MM.1S (cell line): ENCODE measurements around the gene TBC1D5.

Source experiments
- EZH2 ChIP-seq: fragments of 300-600 bp; sonication (generic); optimal IDR thresholded peaks from 2 replicates; pipeline ENCODE3; 2017; ENCODE audit warnings: low read depth, mild to moderate bottlenecking, antibody characterized with exemption, low read length, mixed read lengths
- EZH2phosphoT487 ChIP-seq: fragments of 300-600 bp; sonication (generic); IDR thresholded peaks from 2 replicates; pipeline ENCODE4 v1.6.1; 2018; ENCODE audit warnings: antibody characterized with exemption, low read length
- TF ChIP-seq, protein P1 (sequence below): fragments of 300-600 bp; sonication (generic); IDR thresholded peaks from 2 replicates; pipeline ENCODE4 v1.5.1; 2016; ENCODE audit warnings: antibody characterized with exemption, low read length, mixed read lengths

DNA sequence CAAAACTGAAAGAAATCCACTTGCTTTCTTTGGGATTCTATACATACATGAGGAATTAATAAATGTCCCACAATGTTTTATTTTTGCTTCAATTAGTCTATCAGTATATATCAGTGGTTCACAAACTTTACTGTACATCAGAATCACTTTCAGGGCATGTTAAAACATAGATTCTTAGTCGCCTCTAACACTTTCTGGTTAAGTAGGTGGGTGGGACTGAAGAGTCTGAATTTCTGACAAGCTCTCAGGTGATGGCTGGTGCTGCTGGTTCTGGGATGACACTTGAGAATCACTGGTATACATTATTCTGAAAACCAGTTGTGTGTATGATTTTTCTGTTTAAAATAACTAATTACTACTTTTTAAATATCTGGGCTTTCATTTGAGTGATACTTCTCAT lies 393.3 kb downstream of the TBC1D5 start:
- TF ChIP-seq EZH2 (no peak), EZH2phosphoT487 (no peak)
- TF ChIP-seq, protein P1, sequence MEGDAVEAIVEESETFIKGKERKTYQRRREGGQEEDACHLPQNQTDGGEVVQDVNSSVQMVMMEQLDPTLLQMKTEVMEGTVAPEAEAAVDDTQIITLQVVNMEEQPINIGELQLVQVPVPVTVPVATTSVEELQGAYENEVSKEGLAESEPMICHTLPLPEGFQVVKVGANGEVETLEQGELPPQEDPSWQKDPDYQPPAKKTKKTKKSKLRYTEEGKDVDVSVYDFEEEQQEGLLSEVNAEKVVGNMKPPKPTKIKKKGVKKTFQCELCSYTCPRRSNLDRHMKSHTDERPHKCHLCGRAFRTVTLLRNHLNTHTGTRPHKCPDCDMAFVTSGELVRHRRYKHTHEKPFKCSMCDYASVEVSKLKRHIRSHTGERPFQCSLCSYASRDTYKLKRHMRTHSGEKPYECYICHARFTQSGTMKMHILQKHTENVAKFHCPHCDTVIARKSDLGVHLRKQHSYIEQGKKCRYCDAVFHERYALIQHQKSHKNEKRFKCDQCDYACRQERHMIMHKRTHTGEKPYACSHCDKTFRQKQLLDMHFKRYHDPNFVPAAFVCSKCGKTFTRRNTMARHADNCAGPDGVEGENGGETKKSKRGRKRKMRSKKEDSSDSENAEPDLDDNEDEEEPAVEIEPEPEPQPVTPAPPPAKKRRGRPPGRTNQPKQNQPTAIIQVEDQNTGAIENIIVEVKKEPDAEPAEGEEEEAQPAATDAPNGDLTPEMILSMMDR = no peak
